Vagina (tissue), 2 donors: ENCODE results near the gene CWC22.

Experiments used
- POLR2A ChIP-seq, 2 donors: fragments of 450-650 bp; IDR thresholded peaks; one replicate each; pipeline ENCODE4 v1.6.1; 2017; ENCODE audit warnings: antibody characterized with exemption in 2 of 2, mild to moderate bottlenecking in 2 of 2, moderate library complexity in 2 of 2
- POLR2AphosphoS5 ChIP-seq, 2 donors: sonication (generic); formaldehyde crosslinking; IDR thresholded peaks; one replicate each; pipeline ENCODE4 v1.9.0; 2017; ENCODE audit warnings: antibody characterized with exemption in 2 of 2, mild to moderate bottlenecking in 2 of 2, low read depth in 1 of 2; ENCODE audit not compliant: insufficient read depth in 1 of 2
- TF ChIP-seq, protein P1 (sequence below), 3 experiments: fragments of 450-650 bp in 2 of 3; fragments of 200-600 bp in 1 of 3; sonication (generic) in 1 of 3; IDR thresholded peaks; one replicate each; pipeline ENCODE4 v1.5.1; 2017 to 2019; ENCODE audit warnings: antibody characterized with exemption in 3 of 3, mild to moderate bottlenecking in 2 of 3, moderate library complexity in 2 of 3

DNA sequence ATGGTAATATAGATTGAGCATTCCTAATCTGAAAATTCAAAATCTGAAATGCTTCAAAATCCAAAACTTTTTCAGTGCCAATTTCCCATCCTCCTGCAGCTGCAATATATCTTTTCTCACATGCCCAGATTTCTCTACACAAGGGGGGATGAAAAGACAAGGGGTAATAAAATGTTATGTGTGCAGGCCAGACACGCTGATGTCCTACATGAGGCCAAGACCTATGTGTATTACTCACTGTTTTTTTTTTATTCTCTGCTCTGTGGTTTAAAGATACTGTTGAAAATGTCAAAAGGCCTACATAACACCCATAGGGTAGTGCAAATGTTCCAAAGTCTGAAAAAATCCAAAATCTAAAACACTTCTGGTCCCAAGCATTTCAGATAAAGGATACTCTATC lies 41.2 kb upstream of the CWC22 start:
- TF ChIP-seq, protein P1, sequence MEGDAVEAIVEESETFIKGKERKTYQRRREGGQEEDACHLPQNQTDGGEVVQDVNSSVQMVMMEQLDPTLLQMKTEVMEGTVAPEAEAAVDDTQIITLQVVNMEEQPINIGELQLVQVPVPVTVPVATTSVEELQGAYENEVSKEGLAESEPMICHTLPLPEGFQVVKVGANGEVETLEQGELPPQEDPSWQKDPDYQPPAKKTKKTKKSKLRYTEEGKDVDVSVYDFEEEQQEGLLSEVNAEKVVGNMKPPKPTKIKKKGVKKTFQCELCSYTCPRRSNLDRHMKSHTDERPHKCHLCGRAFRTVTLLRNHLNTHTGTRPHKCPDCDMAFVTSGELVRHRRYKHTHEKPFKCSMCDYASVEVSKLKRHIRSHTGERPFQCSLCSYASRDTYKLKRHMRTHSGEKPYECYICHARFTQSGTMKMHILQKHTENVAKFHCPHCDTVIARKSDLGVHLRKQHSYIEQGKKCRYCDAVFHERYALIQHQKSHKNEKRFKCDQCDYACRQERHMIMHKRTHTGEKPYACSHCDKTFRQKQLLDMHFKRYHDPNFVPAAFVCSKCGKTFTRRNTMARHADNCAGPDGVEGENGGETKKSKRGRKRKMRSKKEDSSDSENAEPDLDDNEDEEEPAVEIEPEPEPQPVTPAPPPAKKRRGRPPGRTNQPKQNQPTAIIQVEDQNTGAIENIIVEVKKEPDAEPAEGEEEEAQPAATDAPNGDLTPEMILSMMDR (IDR thresholded peaks at IDR 0.05), result no peak
- no peak for TF ChIP-seq POLR2A (IDR thresholded peaks at IDR 0.05)
- TF ChIP-seq POLR2AphosphoS5 (IDR thresholded peaks at IDR 0.05; ENCODE audit: insufficient read depth in 1 of 2, low read depth in 1 of 2), result no peak
